GM19324 (cell line): Measurements from ENCODE around the gene CRYL1.

Experiments used
- ATAC-seq: cut with Tn5 transposase; IDR thresholded peaks from one replicate; pipeline ENCODE4 v1.9.1; 2021; ENCODE audit warnings: mild to moderate bottlenecking, moderate library complexity; ENCODE audit not compliant: unreplicated experiment, low FRiP score

CRYL1 gene

GRCh38 chr13:20525601-20526544 is at the start of gene CRYL1:
CRYL1 (minus strand) TSS chr13:20525857; CDS start chr13:20525794, 63 bp downstream.
- ATAC-seq: peak; percentile 91

GRCh38 chr13:20573636-20574035 is 48.0 kb upstream of the CRYL1 start:
- ATAC-seq: no peak

GRCh38 chr13:20573186-20573585 is 47.5 kb upstream of the CRYL1 start:
- ATAC-seq: no peak

GRCh38 chr13:20571676-20572075 is 46.0 kb upstream of the CRYL1 start:
- no peak for ATAC-seq

- no peak for ATAC-seq
These were observed 44.9 kb upstream of the CRYL1 start for GRCh38 chr13:20570517-20570916.

- ATAC-seq: no peak
These were observed 42.3 kb upstream of the CRYL1 start for GRCh38 chr13:20567881-20568528.

- peak; percentile 94 for ATAC-seq
These were observed 41.5 kb upstream of the CRYL1 start, which contains the start of gene IFT88 for GRCh38 chr13:20566898-20567874. IFT88 (plus strand) TSS chr13:20567157; CDS start chr13:20574386, 7,229 bp downstream.

GRCh38 chr13:20566468-20566897 is 40.8 kb upstream of the CRYL1 start:
- peak; percentile 5 for ATAC-seq

GRCh38 chr13:20565115-20565736 is 39.6 kb upstream of the CRYL1 start:
- no peak for ATAC-seq

- ATAC-seq: no peak
These were observed 36.1 kb upstream of the CRYL1 start for GRCh38 chr13:20561741-20562140.

- ATAC-seq: no peak
These were observed 34.2 kb upstream of the CRYL1 start for GRCh38 chr13:20559659-20560356.

GRCh38 chr13:20558982-20559381 is 33.3 kb upstream of the CRYL1 start:
- no peak for ATAC-seq

- no peak for ATAC-seq
These were observed 27.7 kb upstream of the CRYL1 start for GRCh38 chr13:20553311-20553710.

- no peak for ATAC-seq
These were observed 25.1 kb upstream of the CRYL1 start for GRCh38 chr13:20550799-20551198.

GRCh38 chr13:20547479-20547908 is 21.8 kb upstream of the CRYL1 start:
- ATAC-seq: no peak

- ATAC-seq: no peak
These were observed 20.9 kb upstream of the CRYL1 start for GRCh38 chr13:20546556-20546955.

- ATAC-seq: no peak
These were observed 18.7 kb upstream of the CRYL1 start for GRCh38 chr13:20544201-20544923.

GRCh38 chr13:20536992-20537391 is 11.3 kb upstream of the CRYL1 start:
- no peak for ATAC-seq
